IMR-90 (cell line): ENCODE results near the gene SOX12. TPM values are rescaled to one million over a fixed set of nuclear protein-coding genes. Genes with fewer than 3 reads are reported as not detected.
A peak's percentile ranks its signal among the peaks of the same experiment; 100 is the strongest.

ENCODE experiments used
- ATAC-seq: fragments of 200-7000 bp; cut with Tn5 transposase; 2 replicates; pipeline ENCODE4 v1.9.1; 2020; ENCODE audit warnings: low read depth, mild to moderate bottlenecking, moderate library complexity
- BruUV-seq: library from RNA; stranded (reverse); fragments of 400-500 nt; replicated peaks from 2 replicates; lab custom pipeline; 2021; lab: Mats Ljungman, UMichigan
- CTCF ChIA-PET: fragments of 300-600 bp; formaldehyde crosslinking; extraction: SDS; loops from one replicate; lab custom pipeline; 2021; ENCODE audit warnings: antibody characterized with exemption; lab: Yijun Ruan, JAX
- POLR2A ChIA-PET: fragments of 300-600 bp; sonication (Branson Sonifier 250); formaldehyde crosslinking; loops from one replicate; lab custom pipeline; 2022; ENCODE audit warnings: antibody characterized with exemption; ENCODE audit not compliant: unreplicated experiment; lab: Charles Lee
- DNase-seq: peaks from one replicate; pipeline ENCODE4 v3.0.0; 2013
- H2AFZ ChIP-seq: replicated peaks from 2 replicates; pipeline ENCODE3; 2013; ENCODE audit warnings: low read length, mild to moderate bottlenecking; ENCODE audit not compliant: poor library complexity
- H2AK5ac ChIP-seq: 2 replicates; pipeline ENCODE4 v1.6.1; 2013; ENCODE audit warnings: low read depth, low read length, inconsistent platforms
- H2AK9ac ChIP-seq: replicated peaks from 2 replicates; pipeline ENCODE3; 2013; ENCODE audit warnings: mild to moderate bottlenecking, low read depth, low read length, moderate library complexity; ENCODE audit not compliant: poor library complexity
- H2BK120ac ChIP-seq: 2 replicates; pipeline ENCODE4 v1.6.1; 2013; ENCODE audit warnings: low read depth, low read length, inconsistent platforms
- H2BK15ac ChIP-seq: 3 replicates; pipeline ENCODE4 v1.6.1; 2013; ENCODE audit warnings: low read depth, low read length, inconsistent platforms
- H2BK20ac ChIP-seq: 2 replicates; pipeline ENCODE4 v1.6.1; 2013; ENCODE audit warnings: low read depth, mild to moderate bottlenecking, inconsistent platforms, low read length, moderate library complexity
- H2BK5ac ChIP-seq: 2 replicates; pipeline ENCODE4 v1.6.1; 2013; ENCODE audit warnings: mild to moderate bottlenecking, low read depth, low read length, inconsistent platforms; ENCODE audit not compliant: poor library complexity, severe bottlenecking
- H3K14ac ChIP-seq: replicated peaks from 2 replicates; pipeline ENCODE4 v1.6.1; 2013; ENCODE audit warnings: low read depth, low read length, inconsistent platforms
- H3K18ac ChIP-seq: 2 replicates; pipeline ENCODE4 v1.6.1; 2013; ENCODE audit warnings: low read depth, low read length, control low read depth
- H3K23ac ChIP-seq: 2 replicates; pipeline ENCODE4 v1.6.1; 2013; ENCODE audit warnings: low read depth, low read length, inconsistent platforms
- H3K27ac ChIP-seq: 2 replicates; pipeline ENCODE4 v1.5.1; 2013; ENCODE audit warnings: mild to moderate bottlenecking, control low read depth, low read length; ENCODE audit not compliant: insufficient read depth
- H3K27me3 ChIP-seq: 2 replicates; pipeline ENCODE4 v1.6.1; 2013; ENCODE audit warnings: low read length; ENCODE audit not compliant: control insufficient read depth, insufficient read depth
- H3K36me3 ChIP-seq: 2 replicates; pipeline ENCODE4 v1.6.1; 2013; ENCODE audit warnings: low read length, mixed read lengths; ENCODE audit not compliant: control insufficient read depth, insufficient read depth
- H3K4ac ChIP-seq: 2 replicates; pipeline ENCODE4 v1.6.1; 2013; ENCODE audit warnings: low read depth, low read length, inconsistent platforms
- H3K4me1 ChIP-seq: 2 replicates; pipeline ENCODE4 v1.6.1; 2013; ENCODE audit warnings: low read length, mixed read lengths; ENCODE audit not compliant: control insufficient read depth, insufficient read depth
- H3K4me2 ChIP-seq: 2 replicates; pipeline ENCODE4 v1.6.1; 2013; ENCODE audit warnings: low read depth, mild to moderate bottlenecking, control low read depth, low read length, moderate library complexity
- H3K4me3 ChIP-seq: 2 replicates; pipeline ENCODE4 v1.5.1; 2013; ENCODE audit warnings: low read depth, mild to moderate bottlenecking, control low read depth, low read length, moderate library complexity; ENCODE audit not compliant: insufficient read depth
- H3K56ac ChIP-seq: 2 replicates; pipeline ENCODE4 v1.6.1; 2013; ENCODE audit warnings: low read length, inconsistent platforms; ENCODE audit not compliant: insufficient read depth; ENCODE audit errors: extremely low read depth
- H3K79me1 ChIP-seq, 2 experiments: 2 replicates each; pipeline ENCODE4 v1.6.1; 2013; ENCODE audit warnings: low read length in 2 of 2, inconsistent platforms in 1 of 2, low read depth in 1 of 2
- H3K9ac ChIP-seq: 2 replicates; pipeline ENCODE4 v1.6.1; 2013; ENCODE audit warnings: low read depth, low read length, control low read depth
- H3K9me1 ChIP-seq: 2 replicates; pipeline ENCODE4 v1.6.1; 2013; ENCODE audit warnings: low read length, inconsistent platforms; ENCODE audit not compliant: insufficient read depth
- H3K9me3 ChIP-seq: 2 replicates; pipeline ENCODE4 v1.6.1; 2013; ENCODE audit warnings: low read length; ENCODE audit not compliant: control insufficient read depth, insufficient read depth
- H4K20me1 ChIP-seq: 2 replicates; pipeline ENCODE4 v1.6.1; 2013; ENCODE audit warnings: low read length, inconsistent platforms; ENCODE audit not compliant: insufficient read depth
- H4K5ac ChIP-seq: 2 replicates; pipeline ENCODE4 v1.6.1; 2013; ENCODE audit warnings: mild to moderate bottlenecking, low read depth, low read length, control low read depth
- H4K8ac ChIP-seq, 2 experiments: 2 replicates each; pipeline ENCODE4 v1.6.1; 2013; ENCODE audit warnings: low read depth in 2 of 2, low read length in 2 of 2, control low read depth in 1 of 2, inconsistent platforms in 1 of 2
- H4K91ac ChIP-seq: 2 replicates; pipeline ENCODE4 v1.6.1; 2013; ENCODE audit warnings: low read depth, low read length, inconsistent platforms; ENCODE audit not compliant: insufficient read depth
- BHLHE40 ChIP-seq: fragments of 150-350 bp; IDR thresholded peaks from 2 replicates; pipeline ENCODE4 v1.6.1; 2016; ENCODE audit warnings: mild to moderate bottlenecking, low read depth, low read length
- CHD1 ChIP-seq: IDR thresholded peaks from 2 replicates; pipeline ENCODE4 v1.6.1; 2012; ENCODE audit warnings: low read depth, low read length, improper control_type of control experiment
- FOS ChIP-seq: fragments of 150-350 bp; IDR thresholded peaks from 2 replicates; pipeline ENCODE4 v1.6.1; 2016; ENCODE audit warnings: low read depth, low read length
- NFE2L2 ChIP-seq: fragments of 150-350 bp; IDR thresholded peaks from 2 replicates; pipeline ENCODE4 v1.6.1; 2016; ENCODE audit warnings: low read depth, mild to moderate bottlenecking, low read length
- RCOR1 ChIP-seq: IDR thresholded peaks from 2 replicates; pipeline ENCODE4 v1.6.1; 2012; ENCODE audit warnings: mild to moderate bottlenecking, low read length, improper control_type of control experiment; ENCODE audit not compliant: insufficient replicate concordance
- RFX5 ChIP-seq: IDR thresholded peaks from 2 replicates; pipeline ENCODE4 v1.8.0; 2012; ENCODE audit warnings: low read depth, mild to moderate bottlenecking, low read length, moderate library complexity
- SMC3 ChIP-seq: fragments of 150-350 bp; IDR thresholded peaks from 2 replicates; pipeline ENCODE4 v1.6.1; 2016; ENCODE audit warnings: low read depth, mild to moderate bottlenecking, antibody characterized with exemption, low read length, moderate library complexity
- WGBS, 2 experiments: methylation state at CpG; one replicate each; pipeline versions ENCODE4 v1.1.5 to v1.1.7; 2013; ENCODE audit warnings: missing lambda C conversion rate in 2 of 2; ENCODE audit not compliant: insufficient read length in 1 of 2; ENCODE audit errors: extremely low coverage in 2 of 2; 5-methylcytosine and 5-hydroxymethylcytosine counted together
- dilution Hi-C: fragments of 300-500 bp; cut with HindIII; formaldehyde crosslinking; loops from one replicate; pipeline ENCODE4 v1.14.3; 2018; ENCODE audit warnings: low sequenced_read_pairs; ENCODE audit not compliant: unreplicated experiment
- in situ Hi-C: fragments of 300-500 bp; cut with MboI; formaldehyde crosslinking; loops from 3 replicates; pipeline ENCODE4 v1.14.3; 2019; ENCODE audit warnings: low sequenced_read_pairs, inconsistent platforms, mixed read lengths
- intact Hi-C: fragments of 100-400 bp; cut with micrococcal nuclease; formaldehyde crosslinking; loops from 2 replicates; pipeline ENCODE4 v1.10.0; 2022
- polyA plus RNA-seq, 3 experiments: library from polyadenylated mRNA; depleted of rRNA; stranded (reverse); fragments of >200 nt; gene quantifications; 2 replicates each; pipeline ENCODE4 v1.2.3, GENCODE V29; 2012; ENCODE audit warnings: low replicate concordance in 1 of 3
- total RNA-seq: library from RNA; depleted of rRNA; stranded (reverse); fragments of >200 nt; gene quantifications from 2 replicates; pipeline ENCODE4 v1.2.3, GENCODE V29; 2012
- TF ChIP-seq, protein P1 (sequence below): fragments of 150-350 bp; IDR thresholded peaks from 2 replicates; pipeline ENCODE4 v1.6.1; 2016; ENCODE audit warnings: low read depth, mild to moderate bottlenecking, low read length, moderate library complexity, borderline replicate concordance
- TF ChIP-seq, protein P2 (sequence below): fragments of 150-350 bp; IDR thresholded peaks from 2 replicates; pipeline ENCODE4 v1.6.1; 2017; ENCODE audit warnings: mild to moderate bottlenecking, antibody characterized with exemption, low read length, low read depth

The SOX12 gene
- total and polyA plus RNA-seq, 2 of the 4 experiments (the other 2 are of a cell fraction), result 1.1 to 6.2 TPM

DNA sequence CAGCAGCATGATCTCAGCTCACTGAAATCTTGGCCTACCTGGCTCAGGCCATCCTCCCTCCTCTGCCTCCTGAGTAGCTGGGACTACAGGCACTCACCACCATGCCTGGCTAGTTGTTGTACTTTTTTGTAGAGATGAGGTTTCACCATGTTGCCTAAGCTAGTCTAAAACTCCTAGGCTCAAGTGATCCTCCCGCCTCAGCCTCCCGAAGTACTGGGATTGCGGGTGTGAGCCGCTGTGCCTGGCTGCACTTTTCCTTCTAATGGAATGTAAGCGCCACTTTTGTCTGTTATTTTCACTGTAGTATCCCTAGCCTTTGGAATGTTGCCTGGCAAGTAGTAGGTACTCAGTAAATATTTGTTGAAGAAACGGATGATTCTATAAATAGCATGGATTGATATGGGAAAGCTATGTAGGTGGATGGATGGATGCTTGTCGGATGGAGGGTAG lies 44.8 kb downstream of the SOX12 start:
- 0% methylated on average over 1 of the region's 7 CpGs; no CpG with 5 or more reads in 1 of the 2 experiments for WGBS, 2 experiments
- Histone ChIP-seq H2BK20ac (peak overlapping the region; percentile 4; the same call in 1 of the 2 replicates), H2BK120ac (peak overlapping the region; percentile 17; the same call in 1 of the 2 replicates), H3K36me3 (no peaks in the 10 kb centered on the region), H2BK15ac (peak overlapping the region; percentile 98; the same call in 1 of the 3 replicates), H3K4me1 (peaks cover 21% of the 10 kb centered on the region), H3K14ac (no peak overlapping the region; the same call in 1 of the 2 replicates), H2AK9ac (no peak overlapping the region), H3K27me3 (no peaks in the 10 kb centered on the region), H3K79me1 (peaks cover 0 to 4% of the 10 kb centered on the region in 2 experiments; a peak in 1 of 4 replicates), H3K4ac (peak overlapping the region; percentile 50; the same call in 1 of the 2 replicates), H4K91ac (no peak overlapping the region), H2AFZ (no peak overlapping the region), H4K5ac (no peak overlapping the region; the same call in 1 of the 2 replicates), H3K27ac (no peak overlapping the region), H3K18ac (no peak overlapping the region), H2BK5ac (no peak overlapping the region), H3K56ac (no peak overlapping the region), H3K4me2 (no peak overlapping the region), H4K8ac (no peak overlapping the region), H3K9ac (no peak overlapping the region), H3K9me3 (no peaks in the 10 kb centered on the region), H3K23ac (no peak overlapping the region), H4K20me1 (no peaks in the 10 kb centered on the region), H3K9me1 (peaks cover 20% of the 10 kb centered on the region), H3K4me3 (no peak overlapping the region), H2AK5ac (peak overlapping the region; percentile 77; the same call in 1 of the 2 replicates)
- POLR2A ChIA-PET, result no interaction called here
- DNase-seq, result no peak
- dilution Hi-C loops (no loop called here), intact Hi-C loops (no loop called here), in situ Hi-C loops (no loop called here)
- TF ChIP-seq CHD1, result no peak
- no peak for TF ChIP-seq FOS
- no peak for TF ChIP-seq NFE2L2
- no peak for TF ChIP-seq RFX5
- TF ChIP-seq, protein P1, sequence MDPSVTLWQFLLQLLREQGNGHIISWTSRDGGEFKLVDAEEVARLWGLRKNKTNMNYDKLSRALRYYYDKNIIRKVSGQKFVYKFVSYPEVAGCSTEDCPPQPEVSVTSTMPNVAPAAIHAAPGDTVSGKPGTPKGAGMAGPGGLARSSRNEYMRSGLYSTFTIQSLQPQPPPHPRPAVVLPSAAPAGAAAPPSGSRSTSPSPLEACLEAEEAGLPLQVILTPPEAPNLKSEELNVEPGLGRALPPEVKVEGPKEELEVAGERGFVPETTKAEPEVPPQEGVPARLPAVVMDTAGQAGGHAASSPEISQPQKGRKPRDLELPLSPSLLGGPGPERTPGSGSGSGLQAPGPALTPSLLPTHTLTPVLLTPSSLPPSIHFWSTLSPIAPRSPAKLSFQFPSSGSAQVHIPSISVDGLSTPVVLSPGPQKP, result no peak
- TF ChIP-seq, protein P2, sequence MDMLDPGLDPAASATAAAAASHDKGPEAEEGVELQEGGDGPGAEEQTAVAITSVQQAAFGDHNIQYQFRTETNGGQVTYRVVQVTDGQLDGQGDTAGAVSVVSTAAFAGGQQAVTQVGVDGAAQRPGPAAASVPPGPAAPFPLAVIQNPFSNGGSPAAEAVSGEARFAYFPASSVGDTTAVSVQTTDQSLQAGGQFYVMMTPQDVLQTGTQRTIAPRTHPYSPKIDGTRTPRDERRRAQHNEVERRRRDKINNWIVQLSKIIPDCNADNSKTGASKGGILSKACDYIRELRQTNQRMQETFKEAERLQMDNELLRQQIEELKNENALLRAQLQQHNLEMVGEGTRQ, result no peak
- TF ChIP-seq BHLHE40, result no peak
- no peak for TF ChIP-seq RCOR1
- TF ChIP-seq SMC3, result no peak
- CTCF ChIA-PET, result no interaction called here
- no TSS peak for BruUV-seq
- ATAC-seq, result no peak
